A375 (cell line): ENCODE data around the gene CABP5. TPM values are rescaled to one million over a fixed set of nuclear protein-coding genes. Genes with fewer than 3 reads are reported as not detected.

Experiments used
- total RNA-seq: library from RNA; depleted of rRNA; stranded (reverse); fragments of >200 nt; shearing (Covaris generic); gene quantifications from 2 replicates; pipeline ENCODE4 v1.2.3, GENCODE V29; 2014; rRNA removed

Gene CABP5
- not detected in 2 replicates for total RNA-seq

DNA sequence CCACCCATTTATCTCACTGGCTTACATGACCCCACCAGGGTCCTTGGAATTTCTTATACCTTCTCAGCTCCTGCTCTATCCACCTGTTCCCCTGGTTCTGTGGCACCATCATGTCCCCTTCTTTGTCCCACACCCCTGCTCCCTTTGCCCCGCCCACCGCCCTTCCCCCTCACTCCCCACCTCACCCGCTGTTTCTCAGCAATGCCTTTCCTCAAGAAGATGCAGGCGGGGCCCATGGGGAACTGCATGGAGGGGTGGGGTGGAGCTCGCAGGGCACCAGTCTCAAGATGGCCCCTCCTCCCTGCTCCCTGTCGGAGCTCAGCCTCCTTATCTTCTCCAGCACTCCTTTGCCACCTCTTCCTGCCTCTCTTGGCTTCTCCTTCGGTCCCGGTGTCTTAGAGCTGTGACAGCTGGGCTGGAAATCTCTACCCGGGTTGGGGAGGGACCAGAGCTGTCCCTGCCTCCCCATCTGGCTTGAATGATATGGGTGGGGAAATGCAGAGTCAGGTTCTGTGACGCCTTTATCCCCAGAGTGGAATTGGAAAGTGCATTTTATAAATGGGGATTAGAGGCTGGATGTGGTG lies at the start of gene CABP5:
CABP5 (minus strand) TSS at position 405 of the 584 bp plus-strand sequence; CDS start at position 248, 157 bp downstream.

DNA sequence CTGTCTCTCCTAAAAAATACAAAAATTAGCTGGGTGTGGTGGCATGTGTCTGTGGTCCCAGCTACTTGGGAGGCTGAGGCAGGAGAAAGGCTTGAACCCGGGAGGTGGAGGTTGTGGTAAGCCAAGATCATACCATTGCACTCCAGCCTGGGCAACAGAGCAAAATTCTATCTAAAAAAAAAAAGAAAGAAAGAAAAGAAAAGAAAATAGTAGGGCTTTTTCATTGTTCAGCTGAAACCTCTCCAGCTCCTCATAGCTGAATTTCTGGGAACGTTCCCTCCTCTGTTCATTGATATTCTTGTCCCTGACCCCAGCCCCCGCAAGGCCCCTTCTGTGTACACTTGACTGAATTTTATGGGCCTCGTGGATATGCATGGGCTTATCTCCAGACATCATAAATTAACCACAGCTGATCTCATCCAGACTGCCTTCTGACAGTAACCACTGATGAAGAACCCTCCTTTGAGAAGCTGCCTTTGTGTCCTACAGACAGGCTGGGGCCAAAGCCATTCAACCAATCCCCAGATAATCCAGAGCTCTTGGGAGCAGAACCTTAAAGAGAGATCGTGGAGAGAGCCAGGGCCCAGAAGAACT lies 49.6 kb downstream of the CABP5 start, which contains the start of gene ELSPBP1:
ELSPBP1 (plus strand) TSS at position 424 of the 594 bp plus-strand sequence. CDS start 14,036 bp downstream, outside the sequence.

DNA sequence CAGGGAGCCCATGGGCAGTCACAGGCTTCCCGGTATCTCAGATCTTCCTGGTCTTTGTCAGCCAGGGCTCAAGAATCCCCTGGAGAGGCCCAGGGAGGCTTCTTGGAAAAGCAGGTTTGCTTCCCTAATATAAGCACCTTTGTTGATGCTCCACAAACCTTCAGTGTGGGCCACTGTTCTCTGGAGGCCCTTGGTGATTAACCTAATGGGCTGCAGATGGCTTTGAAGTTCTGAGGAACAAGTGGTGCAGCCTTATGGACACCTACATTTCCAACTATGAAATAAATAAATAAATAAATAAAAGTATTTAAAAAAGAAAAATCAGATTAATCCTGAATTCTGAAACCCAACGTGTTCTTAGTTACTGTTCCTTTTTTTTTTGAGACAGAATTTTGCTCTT lies 51.8 kb downstream of the CABP5 start, which contains the start of gene BSPH1:
BSPH1 (minus strand) TSS at position 101 of the 400 bp plus-strand sequence; CDS start at position 12, 89 bp downstream.

Other genes starting within 250 kb of the CABP5 start
- not detected in 2 replicates for gene TPRX1, start 239.5 kb downstream of the CABP5 start, total RNA-seq
- gene CRX, start 222.1 kb downstream of the CABP5 start, total RNA-seq, result not detected in 2 replicates
- not detected in 2 replicates for gene TPRX2, start 184.8 kb downstream of the CABP5 start, total RNA-seq
- not detected in 2 replicates for gene SULT2A1, start 157.8 kb downstream of the CABP5 start, total RNA-seq
- gene BSPH1, start 51.9 kb downstream of the CABP5 start, total RNA-seq, result not detected in 2 replicates
- not detected in 2 replicates for gene ELSPBP1, start 49.4 kb downstream of the CABP5 start, total RNA-seq
- gene PLA2G4C, start 66.7 kb upstream of the CABP5 start, total RNA-seq, result 0.26 TPM in 1 of 2 replicates, not detected in the other
- 89.0 and 114 TPM in 2 replicates for gene LIG1, start 126.3 kb upstream of the CABP5 start, total RNA-seq
- gene ZSWIM9, start 126.6 kb upstream of the CABP5 start, total RNA-seq, result 2.4 and 4.6 TPM in 2 replicates
- 15.3 and 17.5 TPM in 2 replicates for gene CARD8, start 211.8 kb upstream of the CABP5 start, total RNA-seq
- gene ZNF114, start 226.0 kb upstream of the CABP5 start, total RNA-seq, result 0.05 TPM in 1 of 2 replicates, not detected in the other